Trophoblast cell (in vitro differentiated cells and primary cell): ENCODE results near the gene LRRC75B.

Experiments used
- DNase-seq, 2 donors: peaks; one replicate each; pipeline ENCODE4 v3.0.0-alpha.2; 2016
- H2AFZ ChIP-seq: 2 replicates; pipeline ENCODE4 v1.6.1; 2013; ENCODE audit warnings: low read length, moderate library complexity, mild to moderate bottlenecking; ENCODE audit not compliant: insufficient read depth, poor library complexity
- H2AK5ac ChIP-seq: 2 replicates; pipeline ENCODE4 v1.6.1; 2013; ENCODE audit warnings: mild to moderate bottlenecking, low read length
- H2BK120ac ChIP-seq: 2 replicates; pipeline ENCODE4 v1.6.1; 2013; ENCODE audit warnings: low read length, mild to moderate bottlenecking, moderate library complexity; ENCODE audit not compliant: insufficient read depth, poor library complexity
- H2BK12ac ChIP-seq: 2 replicates; pipeline ENCODE4 v1.6.1; 2013; ENCODE audit warnings: mild to moderate bottlenecking, low read length, moderate library complexity
- H2BK5ac ChIP-seq: 2 replicates; pipeline ENCODE4 v1.6.1; 2013; ENCODE audit warnings: low read length, low read depth, moderate library complexity, mild to moderate bottlenecking; ENCODE audit not compliant: poor library complexity
- H3K14ac ChIP-seq: 2 replicates; pipeline ENCODE4 v1.6.1; 2013; ENCODE audit warnings: mild to moderate bottlenecking, low read length
- H3K18ac ChIP-seq: 2 replicates; pipeline ENCODE4 v1.6.1; 2013; ENCODE audit warnings: mild to moderate bottlenecking, low read length
- H3K23ac ChIP-seq: 2 replicates; pipeline ENCODE4 v1.6.1; 2013; ENCODE audit warnings: low read length
- H3K27ac ChIP-seq: 2 replicates; pipeline ENCODE4 v1.5.1; 2013; ENCODE audit warnings: low read depth, mild to moderate bottlenecking, inconsistent platforms, low read length, moderate library complexity
- H3K27me3 ChIP-seq: 2 replicates; pipeline ENCODE4 v1.6.1; 2013; ENCODE audit warnings: inconsistent platforms, mild to moderate bottlenecking, low read length, moderate library complexity; ENCODE audit not compliant: insufficient read depth
- H3K36me3 ChIP-seq, 2 experiments: 1 replicate in 1 of 2; 2 replicates in 1 of 2; pipeline ENCODE4 v1.6.1; 2013; ENCODE audit warnings: low read length in 2 of 2, mild to moderate bottlenecking in 2 of 2, moderate library complexity in 1 of 2; ENCODE audit not compliant: insufficient read depth in 2 of 2, control insufficient read depth in 1 of 2
- H3K4ac ChIP-seq: 2 replicates; pipeline ENCODE4 v1.6.1; 2013; ENCODE audit warnings: low read depth, mild to moderate bottlenecking, low read length, moderate library complexity
- H3K4me1 ChIP-seq, 2 experiments: 1 replicate in 1 of 2; 2 replicates in 1 of 2; pipeline ENCODE4 v1.6.1; 2013; ENCODE audit warnings: low read length in 2 of 2, mild to moderate bottlenecking in 2 of 2, moderate library complexity in 1 of 2; ENCODE audit not compliant: insufficient read depth in 2 of 2, control insufficient read depth in 1 of 2
- H3K4me2 ChIP-seq: 2 replicates; pipeline ENCODE4 v1.6.1; 2013; ENCODE audit warnings: inconsistent platforms, mild to moderate bottlenecking, low read length, moderate library complexity
- H3K4me3 ChIP-seq: 2 replicates; pipeline ENCODE4 v1.5.1; 2013; ENCODE audit warnings: mild to moderate bottlenecking, low read depth, low read length, inconsistent platforms
- H3K79me1 ChIP-seq: one replicate; pipeline ENCODE4 v1.6.1; 2013; ENCODE audit warnings: low read length
- H3K79me2 ChIP-seq: 2 replicates; pipeline ENCODE4 v1.6.1; 2013; ENCODE audit warnings: low read length, mild to moderate bottlenecking; ENCODE audit not compliant: control insufficient read depth, insufficient read depth, poor library complexity
- H3K9ac ChIP-seq: 2 replicates; pipeline ENCODE4 v1.6.1; 2013; ENCODE audit warnings: mild to moderate bottlenecking, low read length
- H3K9me3 ChIP-seq: 2 replicates; pipeline ENCODE4 v1.6.1; 2013; ENCODE audit warnings: low read depth, mild to moderate bottlenecking, control low read depth, inconsistent platforms, low read length; ENCODE audit not compliant: insufficient read depth
- H4K12ac ChIP-seq: 2 replicates; pipeline ENCODE4 v1.6.1; 2013; ENCODE audit warnings: low read depth, mild to moderate bottlenecking, low read length, moderate library complexity
- H4K8ac ChIP-seq: 2 replicates; pipeline ENCODE4 v1.6.1; 2013; ENCODE audit warnings: low read depth, mild to moderate bottlenecking, low read length, moderate library complexity
- H4K91ac ChIP-seq: one replicate; pipeline ENCODE4 v1.6.1; 2013; ENCODE audit warnings: low read depth, mild to moderate bottlenecking, low read length, moderate library complexity
- WGBS: extraction: QIAGEN DNeasy Blood & Tissue Kit; methylation state at CpG from one replicate; pipeline ENCODE4 v1.1.7; 2013; ENCODE audit warnings: missing lambda C conversion rate; ENCODE audit not compliant: insufficient read length, insufficient coverage; ENCODE audit errors: extremely low coverage; 5-methylcytosine and 5-hydroxymethylcytosine counted together

Gene LRRC75B

GRCh38 chr22:24579258-24579601 lies 13.6 kb downstream of the LRRC75B start:
- H3K9ac ChIP-seq: no peak overlapping the region
- H3K18ac ChIP-seq: no peak overlapping the region
- H3K27me3 ChIP-seq: no peaks in the 10 kb centered on the region
- H2BK12ac ChIP-seq: no peak overlapping the region
- no peaks in the 10 kb centered on the region for H3K9me3 ChIP-seq
- H2BK5ac ChIP-seq: no peak overlapping the region
- WGBS: no CpG with 5 or more reads among the region's 1 CpG
- no peak overlapping the region for H3K27ac ChIP-seq
- H2AFZ ChIP-seq: no peak overlapping the region
- DNase-seq: no peak
- no peak overlapping the region for H3K4ac ChIP-seq
- no peaks in the 10 kb centered on the region for H3K79me1 ChIP-seq
- H4K91ac ChIP-seq: no peak overlapping the region
- H4K8ac ChIP-seq: no peak overlapping the region
- no peak overlapping the region for H3K4me3 ChIP-seq
- no peak overlapping the region for H3K14ac ChIP-seq
- H2BK120ac ChIP-seq: no peak overlapping the region
- no peaks in the 10 kb centered on the region for H3K4me1 ChIP-seq
- H3K4me2 ChIP-seq: no peak overlapping the region
- peaks cover 9 to 12% of the 10 kb centered on the region in 2 experiments for H3K36me3 ChIP-seq
- H3K23ac ChIP-seq: no peak overlapping the region
- no peak overlapping the region for H4K12ac ChIP-seq
- H3K79me2 ChIP-seq: no peaks in the 10 kb centered on the region
- H2AK5ac ChIP-seq: no peak overlapping the region

GRCh38 chr22:24578355-24579257 lies 14.3 kb downstream of the LRRC75B start:
- no CpG with 5 or more reads among the region's 8 CpGs for WGBS
- Histone ChIP-seq H3K4me1 (no peaks in the 10 kb centered on the region), H2BK12ac (no peak overlapping the region)

GRCh38 chr22:24576778-24577177 lies 16.1 kb downstream of the LRRC75B start:
- H3K14ac ChIP-seq: no peak overlapping the region
- H3K27ac ChIP-seq: no peak overlapping the region
- H3K79me1 ChIP-seq: no peaks in the 10 kb centered on the region
- H3K27me3 ChIP-seq: no peaks in the 10 kb centered on the region
- no peak overlapping the region for H3K23ac ChIP-seq
- no peaks in the 10 kb centered on the region for H3K9me3 ChIP-seq
- no peaks in the 10 kb centered on the region for H3K4me1 ChIP-seq
- no peak overlapping the region for H3K18ac ChIP-seq
- peaks cover 25 to 28% of the 10 kb centered on the region in 2 experiments for H3K36me3 ChIP-seq
- H3K79me2 ChIP-seq: no peaks in the 10 kb centered on the region
- H4K12ac ChIP-seq: no peak overlapping the region
- H3K9ac ChIP-seq: no peak overlapping the region
- H2BK5ac ChIP-seq: no peak overlapping the region
- H4K91ac ChIP-seq: no peak overlapping the region
- H2BK12ac ChIP-seq: no peak overlapping the region
- no peak overlapping the region for H2BK120ac ChIP-seq
- no peak overlapping the region for H4K8ac ChIP-seq
- no CpG with 5 or more reads among the region's 1 CpG for WGBS
- no peak for DNase-seq
- no peak overlapping the region for H3K4me2 ChIP-seq
- H3K4me3 ChIP-seq: no peak overlapping the region
- no peak overlapping the region for H2AFZ ChIP-seq
- H2AK5ac ChIP-seq: no peak overlapping the region
- no peak overlapping the region for H3K4ac ChIP-seq

More at GRCh38 chr22:24578355-24579257, 14.3 kb downstream of the LRRC75B start:
- Histone ChIP-seq H2AFZ (no peak overlapping the region), H3K14ac (no peak overlapping the region), H3K79me2 (no peaks in the 10 kb centered on the region), H3K4ac (no peak overlapping the region), H3K27me3 (no peaks in the 10 kb centered on the region), H3K36me3 (peaks cover 12 to 14% of the 10 kb centered on the region in 2 experiments), H4K91ac (no peak overlapping the region), H4K12ac (no peak overlapping the region), H2BK5ac (no peak overlapping the region), H3K9me3 (no peaks in the 10 kb centered on the region), H3K27ac (no peak overlapping the region), H4K8ac (no peak overlapping the region), H3K79me1 (no peaks in the 10 kb centered on the region), H3K23ac (no peak overlapping the region), H3K18ac (no peak overlapping the region), H3K4me2 (no peak overlapping the region), H2BK120ac (no peak overlapping the region), H2AK5ac (no peak overlapping the region), H3K4me3 (no peak overlapping the region), H3K9ac (no peak overlapping the region)
- peak in 1 of 2 donors; percentile 63 for DNase-seq

- Histone ChIP-seq H3K27me3 (no peaks in the 10 kb centered on the region), H2BK5ac (no peak overlapping the region), H3K27ac (no peak overlapping the region), H3K9me3 (no peaks in the 10 kb centered on the region), H3K4me2 (no peak overlapping the region), H2AFZ (no peak overlapping the region), H3K23ac (no peak overlapping the region), H3K36me3 (peaks cover 41 to 64% of the 10 kb centered on the region in 2 experiments), H3K79me2 (no peaks in the 10 kb centered on the region), H4K91ac (no peak overlapping the region), H3K14ac (no peak overlapping the region), H3K9ac (no peak overlapping the region), H3K4me3 (no peak overlapping the region), H4K12ac (no peak overlapping the region), H2BK12ac (no peak overlapping the region), H3K4me1 (no peaks in the 10 kb centered on the region), H3K4ac (no peak overlapping the region), H3K18ac (no peak overlapping the region), H2AK5ac (no peak overlapping the region), H2BK120ac (no peak overlapping the region), H3K79me1 (no peaks in the 10 kb centered on the region), H4K8ac (no peak overlapping the region)
- WGBS: no CpG with 5 or more reads among the region's 7 CpGs
- DNase-seq: no peak
Measured at GRCh38 chr22:24571266-24571665, 21.6 kb downstream of the LRRC75B start.
